A549 treated with ZK216348 at 1 μM for 4 hours (cell line): ENCODE measurements around the gene UTP11. TPM values are rescaled to one million over a fixed set of nuclear protein-coding genes. Genes with fewer than 3 reads are reported as not detected.

Source experiments
- total RNA-seq: library from RNA; stranded (reverse); fragments of 200-300 nt; extraction: Qiagen RNA extraction; gene quantifications from 5 replicates; pipeline ENCODE4 v1.2.3, GENCODE V29; 2022; ENCODE audit warnings: low read depth

UTP11 gene
- total RNA-seq, result 37.9 to 74.6 TPM (median 40.8 TPM) in 5 replicates

GRCh38 chr1:38012363-38013226 is at the start of gene UTP11:
Gene UTP11 (plus strand): TSS chr1:38012734. CDS start chr1:38012803, 69 bp downstream.

GRCh38 chr1:38005195-38006007 is 7.1 kb upstream of the UTP11 start, which contains the start of gene FHL3:
Gene FHL3 (minus strand): TSS chr1:38005514. CDS start chr1:37999412, 6,102 bp downstream.

GRCh38 chr1:38046333-38046883 is 33.9 kb downstream of the UTP11 start, which contains the start of gene POU3F1:
Gene POU3F1 (minus strand): TSS chr1:38046793. CDS start chr1:38046743, 50 bp downstream.

Other genes starting within 250 kb of the UTP11 start
- 0.69 to 1.7 TPM (median 0.75 TPM) in 5 replicates for gene EPHA10, start 247.6 kb upstream of the UTP11 start, total RNA-seq
- gene MANEAL, start 218.9 kb upstream of the UTP11 start, total RNA-seq, result 20.8 to 26.9 TPM (median 25.3 TPM) in 5 replicates
- gene C1orf122, start 204.9 kb upstream of the UTP11 start, total RNA-seq, result 27.5 to 61.5 TPM (median 56.0 TPM) in 5 replicates
- gene YRDC, start 204.5 kb upstream of the UTP11 start, total RNA-seq, result 14.0 to 22.5 TPM (median 18.1 TPM) in 5 replicates
- 3.4 to 5.4 TPM (median 4.4 TPM) in 5 replicates for gene MTF1, start 153.1 kb upstream of the UTP11 start, total RNA-seq
- 4.0 to 5.0 TPM (median 4.2 TPM) in 5 replicates for gene INPP5B, start 65.7 kb upstream of the UTP11 start, total RNA-seq
- gene SF3A3, start 22.7 kb upstream of the UTP11 start, total RNA-seq, result 45.2 to 96.0 TPM (median 52.5 TPM) in 5 replicates
- gene FHL3, start 7.2 kb upstream of the UTP11 start, total RNA-seq, result 7.7 to 10.3 TPM (median 8.3 TPM) in 5 replicates
- gene POU3F1, start 34.1 kb downstream of the UTP11 start, total RNA-seq, result 0.10 TPM in 1 of 5 replicates, not detected in the others